Neural crest cell (in vitro differentiated cells): ENCODE measurements around the gene PTAFR. TPM values are rescaled to one million over a fixed set of nuclear protein-coding genes. Genes with fewer than 3 reads are reported as not detected.
A peak's percentile ranks its signal among the peaks of the same experiment; 100 is the strongest.

Source experiments
- DNase-seq: peaks from one replicate; pipeline ENCODE4 v3.0.0; 2021; ENCODE audit warnings: low read depth, mixed read lengths, low spot score
- H3K27ac Mint-ChIP-seq: one replicate; pipeline ENCODE4 v1.8.0; 2021; ENCODE audit warnings: mild to moderate bottlenecking, mixed read lengths; ENCODE audit not compliant: unreplicated experiment
- H3K27me3 Mint-ChIP-seq: 2 replicates; pipeline ENCODE4 v1.8.0; 2021; ENCODE audit warnings: low read depth, mild to moderate bottlenecking, mixed read lengths
- H3K36me3 Mint-ChIP-seq: 2 replicates; pipeline ENCODE4 v1.8.0; 2021; ENCODE audit warnings: low read depth, mild to moderate bottlenecking, mixed read lengths
- H3K4me1 Mint-ChIP-seq: 2 replicates; pipeline ENCODE4 v1.8.0; 2021; ENCODE audit warnings: mixed read lengths
- H3K4me3 Mint-ChIP-seq: one replicate; pipeline ENCODE4 v1.8.0; 2021; ENCODE audit warnings: mild to moderate bottlenecking, mixed read lengths
- H3K9me3 Mint-ChIP-seq: 2 replicates; pipeline ENCODE4 v1.8.0; 2021; ENCODE audit warnings: mixed read lengths
- CTCF ChIP-seq: fragments of 200-600 bp; sonication (generic); conservative IDR thresholded peaks from 2 replicates; pipeline ENCODE4 v1.5.0; 2021; ENCODE audit warnings: antibody characterized with exemption, mild to moderate bottlenecking
- total RNA-seq: library from RNA; stranded (reverse); gene quantifications from 2 replicates; pipeline ENCODE4 v1.2.1, GENCODE V29; 2021

PTAFR gene
- total RNA-seq, 1 donor from 2014 or later, result 0.28 TPM

GRCh38 chr1:28139025-28139712 is 37.3 kb downstream of the PTAFR start:
- Mint-ChIP-seq H3K27me3 (peaks cover 10% of the 10 kb centered on the region), H3K27ac (peak overlapping the region; percentile 44), H3K4me3 (no peak overlapping the region), H3K9me3 (no peaks in the 10 kb centered on the region), H3K4me1 (no peaks in the 10 kb centered on the region), H3K36me3 (no peaks in the 10 kb centered on the region)
- DNase-seq, result no peak
- TF ChIP-seq CTCF, result no peak

DNA sequence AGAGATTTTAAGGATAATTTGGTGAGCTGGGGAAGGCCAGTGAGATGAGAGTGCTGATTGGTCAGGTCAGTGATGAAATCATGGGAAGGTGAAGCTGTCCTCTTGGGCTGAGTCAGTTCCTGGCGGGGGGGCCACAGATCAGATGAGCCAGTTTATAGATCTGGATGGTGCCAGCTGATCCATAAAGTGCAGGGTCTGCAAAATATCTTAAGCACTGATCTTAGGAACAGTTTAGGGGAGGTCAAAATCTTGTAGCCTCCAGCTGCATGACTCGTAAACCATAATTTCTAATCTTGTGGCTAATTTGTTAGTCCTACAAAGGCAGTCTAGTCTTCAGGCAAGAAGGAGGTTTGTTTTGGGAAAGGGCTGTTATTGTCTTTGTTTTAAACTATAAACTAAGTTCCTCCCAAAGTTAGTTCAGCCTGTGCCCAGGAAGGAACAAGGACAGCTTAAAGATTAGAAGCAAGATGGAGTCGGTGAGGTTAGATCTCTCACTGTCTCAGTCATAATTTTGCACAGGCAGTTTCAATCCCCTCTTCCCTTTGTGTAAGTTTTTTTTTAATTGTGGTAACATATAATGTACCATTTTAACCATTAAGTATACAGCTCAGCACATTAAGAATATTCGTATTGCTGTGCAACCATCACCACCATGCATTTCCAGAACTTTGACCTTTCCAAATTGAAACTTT is 39.4 kb downstream of the PTAFR start:
- peaks cover 4% of the 10 kb centered on the region for H3K9me3 Mint-ChIP-seq
- TF ChIP-seq CTCF, result no peak
- H3K4me3 Mint-ChIP-seq, result no peak overlapping the region
- no peak overlapping the region for H3K27ac Mint-ChIP-seq
- peaks cover 10% of the 10 kb centered on the region for H3K27me3 Mint-ChIP-seq
- no peaks in the 10 kb centered on the region for H3K36me3 Mint-ChIP-seq
- no peak for DNase-seq
- H3K4me1 Mint-ChIP-seq, result no peaks in the 10 kb centered on the region

DNA sequence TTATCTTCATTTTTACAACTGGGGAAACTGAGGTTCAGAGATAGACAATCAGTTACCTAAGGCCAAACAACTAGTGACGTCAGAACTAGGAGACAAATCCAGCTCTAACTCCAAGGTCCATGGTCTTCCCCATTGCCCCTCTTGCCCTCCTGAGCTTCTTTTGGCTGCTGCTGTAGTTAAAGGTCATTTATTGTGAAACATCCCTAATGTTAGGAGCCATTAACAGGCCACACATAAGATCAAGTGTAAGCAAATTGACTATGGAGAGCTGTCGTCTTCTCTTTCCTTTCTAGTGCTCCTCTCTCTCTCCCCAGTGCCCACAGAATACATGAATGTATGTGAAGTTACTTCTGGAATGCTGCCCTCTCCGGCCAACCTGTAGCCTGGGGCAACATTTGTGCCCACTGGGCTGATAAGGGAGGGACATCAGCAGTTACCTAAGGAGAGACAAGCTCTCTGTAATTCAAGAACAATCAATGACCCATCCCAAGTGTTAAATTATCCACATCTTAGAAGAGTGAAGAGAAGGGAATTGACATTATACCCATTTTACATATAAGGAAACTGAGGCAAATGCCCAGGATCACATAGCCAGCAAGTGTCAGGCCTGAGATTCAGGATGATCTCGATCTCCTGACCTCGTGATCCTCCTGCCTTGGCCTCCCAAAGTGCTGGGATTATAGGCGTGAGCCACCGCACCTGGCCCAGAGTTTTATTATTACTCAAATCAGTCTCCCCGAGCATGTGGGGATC is 40.1 kb downstream of the PTAFR start:
- H3K9me3 Mint-ChIP-seq, result peaks cover 4% of the 10 kb centered on the region
- H3K27me3 Mint-ChIP-seq, result peaks cover 10% of the 10 kb centered on the region
- no peak overlapping the region for H3K27ac Mint-ChIP-seq
- H3K36me3 Mint-ChIP-seq, result no peaks in the 10 kb centered on the region
- H3K4me3 Mint-ChIP-seq, result no peak overlapping the region
- no peak for DNase-seq
- H3K4me1 Mint-ChIP-seq, result no peaks in the 10 kb centered on the region
- no peak for TF ChIP-seq CTCF

DNA sequence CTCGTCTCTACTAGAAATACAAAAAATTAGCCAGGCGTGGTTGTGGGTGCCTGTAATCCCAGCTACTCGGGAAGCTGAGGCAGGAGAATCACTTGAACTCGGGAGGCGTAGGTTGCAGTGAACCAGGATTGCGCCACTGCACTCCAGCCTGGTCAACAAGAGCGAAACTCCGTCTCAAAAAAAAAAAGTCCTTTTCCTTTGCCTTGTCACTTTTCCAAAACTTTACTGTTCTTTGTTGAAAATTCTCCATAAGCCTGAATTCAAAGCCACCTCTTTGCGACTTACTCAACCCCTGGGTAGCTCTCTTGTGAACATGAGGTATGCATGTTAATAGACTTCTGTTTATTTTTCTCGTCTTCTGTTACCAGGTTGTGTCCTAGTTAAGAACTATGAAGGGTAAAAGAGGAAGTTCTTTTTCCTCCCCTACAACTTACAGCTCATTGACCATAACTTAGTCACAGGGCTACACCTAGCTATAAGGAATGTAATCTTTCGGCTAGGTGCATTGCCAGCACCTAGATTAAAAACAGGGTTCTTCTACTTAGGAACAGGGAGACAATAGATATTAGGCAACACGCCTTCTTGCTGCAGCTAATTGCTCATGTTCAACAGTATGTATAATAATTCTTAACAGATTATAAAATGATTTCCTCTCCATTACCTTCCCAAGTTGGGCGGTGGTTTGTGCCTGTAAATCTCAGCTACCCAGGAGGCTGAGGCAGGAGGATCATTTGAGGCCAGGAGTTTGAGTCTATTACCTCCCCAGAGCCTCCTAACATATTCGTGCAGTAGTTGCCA is 40.9 kb downstream of the PTAFR start:
- Mint-ChIP-seq H3K27me3 (peaks cover 10% of the 10 kb centered on the region), H3K4me1 (no peaks in the 10 kb centered on the region), H3K4me3 (no peak overlapping the region), H3K9me3 (peaks cover 4% of the 10 kb centered on the region), H3K27ac (no peak overlapping the region), H3K36me3 (no peaks in the 10 kb centered on the region)
- TF ChIP-seq CTCF, result no peak
- no peak for DNase-seq

- H3K4me1 Mint-ChIP-seq, result no peaks in the 10 kb centered on the region
- H3K9me3 Mint-ChIP-seq, result peaks cover 4% of the 10 kb centered on the region
- TF ChIP-seq CTCF, result no peak
- H3K27me3 Mint-ChIP-seq, result peaks cover 13% of the 10 kb centered on the region
- no peak overlapping the region for H3K4me3 Mint-ChIP-seq
- no peak for DNase-seq
- H3K36me3 Mint-ChIP-seq, result no peaks in the 10 kb centered on the region
- H3K27ac Mint-ChIP-seq, result no peak overlapping the region
Observed at GRCh38 chr1:28134651-28135207, 41.8 kb downstream of the PTAFR start.
